Measurements from ENCODE around the gene OOSP3.
A peak's percentile ranks its signal among the peaks of the same experiment; 100 is the strongest.
"Not testable (repeated sequence)": the region's sequence is repeated elsewhere in the genome, so short reads cannot be mapped to it uniquely, and the experiment has no call there.

OOSP3 gene, protein sequence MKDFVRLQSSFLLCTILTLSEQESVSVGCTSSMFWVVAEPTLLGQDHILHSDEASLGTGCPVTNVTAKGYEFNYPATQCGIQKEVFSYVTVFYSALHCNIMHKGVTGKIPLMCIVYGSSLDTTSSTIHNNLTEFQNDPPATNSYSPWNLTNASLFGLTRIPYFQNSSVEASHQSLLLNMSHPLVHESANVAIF

GRCh38 chr11:59878575-59878974 is at the start of gene OOSP3:
TSS of gene OOSP3 (plus strand) at chr11:59878782. CDS start at chr11:59878809, 27 bp downstream.
- DNase-seq (ENCODE audit: low spot score) = no peak

GRCh38 chr11:59829358-59829757 is 49.2 kb upstream of the OOSP3 start:
- no peak for DNase-seq (ENCODE audit: low spot score)

GRCh38 chr11:59833602-59834001 is 45.0 kb upstream of the OOSP3 start:
- DNase-seq (ENCODE audit: low spot score) = no peak

DNA sequence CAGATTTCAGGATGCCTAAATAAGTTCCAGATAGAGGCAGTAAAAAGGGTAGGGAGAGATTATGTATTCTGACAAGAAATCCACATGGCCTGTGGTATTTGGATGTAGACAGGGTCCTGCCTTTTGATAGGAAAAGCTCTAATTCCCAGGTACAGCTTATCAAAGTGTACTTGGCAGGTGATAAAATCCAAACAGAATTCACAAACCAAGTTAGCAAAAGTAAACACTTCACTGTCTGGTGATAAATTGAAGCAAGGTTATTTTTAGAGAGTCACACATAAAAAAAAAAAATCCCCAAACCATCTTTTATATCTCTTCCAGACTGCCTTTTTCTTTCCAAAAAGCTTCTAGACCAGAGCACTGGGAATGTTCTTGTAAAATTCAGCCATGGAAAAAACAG is 39.0 kb upstream of the OOSP3 start:
- DNase-seq (ENCODE audit: low spot score) = no peak

DNA sequence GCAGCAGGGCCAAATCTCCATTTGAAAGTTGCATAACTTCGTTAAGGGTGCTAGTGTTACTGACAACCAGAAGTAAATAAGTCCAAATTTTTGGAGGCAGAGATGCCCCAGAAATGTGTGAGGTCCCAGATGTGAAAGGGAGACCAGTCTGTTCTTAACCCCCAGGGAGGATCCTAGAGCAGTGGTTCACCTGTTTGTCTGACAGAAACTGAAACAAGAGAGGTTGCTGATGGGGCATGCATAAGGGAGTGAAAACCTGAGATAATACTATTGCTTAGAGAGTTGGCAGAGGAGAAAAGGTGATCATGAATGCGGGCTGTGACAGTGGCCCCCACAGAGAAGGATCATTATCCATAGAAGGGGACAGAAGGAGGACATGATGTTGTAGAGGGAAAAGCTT is 37.1 kb upstream of the OOSP3 start:
- no peak for DNase-seq (ENCODE audit: low spot score)

GRCh38 chr11:59842316-59842715 is 36.3 kb upstream of the OOSP3 start:
- DNase-seq (ENCODE audit: low spot score) = no peak

- DNase-seq (ENCODE audit: low spot score) = no peak
Measured at GRCh38 chr11:59845399-59845798, 33.2 kb upstream of the OOSP3 start, which contains the start of gene CBLIF. TSS of gene CBLIF (minus strand) at chr11:59845499. CDS start at chr11:59845453, 46 bp downstream.

- no peak for DNase-seq (ENCODE audit: low spot score)
Measured at GRCh38 chr11:59846556-59846955, 32.0 kb upstream of the OOSP3 start.

DNA sequence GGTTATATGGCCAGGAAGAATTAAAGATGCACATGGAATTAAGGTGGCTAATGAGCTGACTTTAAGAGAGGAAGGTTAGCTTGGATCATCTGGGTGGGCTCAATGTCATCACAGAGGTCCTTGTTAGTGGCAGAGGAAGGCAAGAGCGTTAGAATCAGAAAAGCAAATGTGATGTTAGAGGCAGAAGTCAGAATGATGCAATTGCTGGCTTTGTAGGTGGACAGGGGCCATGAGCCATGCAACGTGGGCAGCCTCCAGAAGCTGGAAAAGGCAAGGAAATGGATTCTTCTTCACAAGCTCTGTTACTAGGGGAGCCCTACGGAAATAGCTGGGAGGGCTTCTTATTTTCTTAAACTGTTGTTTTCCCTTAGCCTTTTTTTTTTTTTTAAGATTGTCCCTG is 31.0 kb upstream of the OOSP3 start:
- no peak for DNase-seq (ENCODE audit: low spot score)

DNA sequence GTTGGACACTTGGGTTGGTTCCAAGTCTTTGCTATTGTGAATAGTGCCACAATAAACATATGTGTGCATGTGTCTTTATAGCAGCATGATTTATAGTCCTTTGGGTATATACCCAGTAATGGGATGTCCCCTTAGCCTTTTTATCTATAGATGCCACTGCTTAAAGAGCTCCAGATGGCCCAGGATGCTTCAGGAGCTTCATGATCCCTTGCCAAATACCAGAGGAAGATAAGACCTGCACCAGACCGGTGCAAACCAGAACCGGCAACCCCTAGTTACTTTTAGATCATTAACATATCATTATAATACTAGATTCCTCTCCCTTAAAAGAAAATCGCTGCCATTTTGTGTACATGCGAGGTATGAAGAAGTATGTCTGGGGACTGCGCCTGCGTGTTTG is 30.1 kb upstream of the OOSP3 start:
- not testable (repeated sequence) for DNase-seq (ENCODE audit: low spot score)

DNA sequence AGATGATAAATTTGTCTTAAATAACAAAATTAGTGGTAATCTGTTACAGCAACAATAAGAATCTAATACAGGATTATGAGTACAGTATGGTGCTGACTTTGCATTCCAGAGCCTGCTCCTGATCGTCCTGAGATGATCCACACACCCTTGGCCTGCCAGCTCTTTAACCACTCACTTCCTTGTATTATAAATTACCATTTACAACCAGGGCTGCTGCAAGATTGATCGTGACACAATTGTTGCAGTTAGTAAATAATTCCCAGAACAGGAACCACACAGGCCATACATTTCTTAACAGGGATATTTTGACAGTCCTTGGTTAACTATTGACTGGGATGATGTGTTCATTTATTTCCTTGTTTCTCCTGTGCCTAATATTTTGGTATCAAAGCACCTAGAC is 29.5 kb upstream of the OOSP3 start:
- no peak for DNase-seq (ENCODE audit: low spot score)

GRCh38 chr11:59849551-59849950 is 29.0 kb upstream of the OOSP3 start:
- not testable (repeated sequence) for DNase-seq (ENCODE audit: low spot score)

- DNase-seq (ENCODE audit: low spot score) = not testable (repeated sequence)
Measured at GRCh38 chr11:59851416-59851815, 27.2 kb upstream of the OOSP3 start.

- DNase-seq (ENCODE audit: low spot score) = no peak
Measured at GRCh38 chr11:59854871-59855270, 23.7 kb upstream of the OOSP3 start.

DNA sequence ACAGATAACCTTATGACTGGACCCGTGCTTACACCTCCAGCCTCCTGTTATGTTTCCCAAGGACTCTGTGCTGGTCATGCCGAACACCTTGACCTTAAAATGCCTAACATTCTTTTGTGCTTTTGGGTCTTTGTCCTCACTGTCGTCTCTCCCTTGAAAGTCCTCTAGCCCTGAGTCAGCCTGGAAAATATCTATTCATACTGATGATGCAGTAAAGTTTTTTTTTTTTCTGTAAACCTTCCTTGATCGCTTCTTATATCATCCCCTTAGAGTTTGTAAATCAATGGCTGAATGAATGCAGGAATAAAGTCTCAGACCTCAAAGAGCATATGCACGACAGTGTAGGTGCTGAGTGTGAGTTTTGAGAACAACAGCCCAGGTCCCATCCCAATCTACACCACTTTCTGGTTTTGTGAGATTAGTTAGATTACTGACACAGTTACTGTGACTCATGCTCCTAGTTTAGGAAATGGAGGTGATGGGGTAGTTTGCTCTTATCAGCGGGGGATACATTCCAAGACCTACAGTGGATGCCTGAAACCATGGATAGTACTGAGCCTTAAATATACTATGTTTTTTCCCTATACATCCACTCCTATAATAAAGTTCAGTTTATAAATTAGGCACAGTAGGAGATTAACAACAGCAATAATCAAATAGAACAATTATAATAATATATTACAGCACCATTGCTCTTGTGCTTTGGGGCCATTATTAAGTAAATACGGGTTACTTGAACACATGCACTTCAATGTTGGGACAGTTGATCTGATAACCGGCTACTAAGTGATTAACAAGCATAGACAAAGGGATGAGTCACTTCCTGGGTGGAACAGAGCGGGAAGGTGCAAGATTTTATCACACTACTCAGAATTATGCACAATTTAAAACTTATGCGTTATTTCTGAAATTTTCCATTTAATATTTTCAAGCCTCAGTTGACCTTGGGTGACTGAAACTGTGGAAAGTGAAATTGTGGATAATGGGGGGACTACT is 20.8 kb upstream of the OOSP3 start:
- DNase-seq (ENCODE audit: low spot score) = peak; percentile 62

DNA sequence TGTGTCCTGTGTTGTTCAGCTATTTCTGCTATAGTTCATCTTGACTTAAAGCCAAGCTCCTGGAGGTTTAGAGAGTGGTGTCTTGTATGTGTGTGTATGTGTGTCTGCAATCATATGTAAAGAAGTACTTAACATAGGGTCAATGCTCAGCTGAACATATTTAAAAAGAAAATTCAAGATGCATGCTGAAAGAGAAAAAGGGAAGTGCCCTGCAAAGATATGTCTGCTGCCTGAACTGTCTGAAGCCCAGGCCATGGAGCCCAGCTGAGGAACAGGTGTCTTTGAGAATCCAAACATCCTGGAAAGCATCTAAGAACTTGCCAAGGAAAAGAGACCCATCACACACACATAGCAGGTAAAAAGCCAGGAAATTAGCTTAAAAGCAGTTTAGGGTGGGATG is 18.9 kb upstream of the OOSP3 start:
- no peak for DNase-seq (ENCODE audit: low spot score)

GRCh38 chr11:59862252-59862651 is 16.3 kb upstream of the OOSP3 start:
- DNase-seq (ENCODE audit: low spot score) = no peak

DNA sequence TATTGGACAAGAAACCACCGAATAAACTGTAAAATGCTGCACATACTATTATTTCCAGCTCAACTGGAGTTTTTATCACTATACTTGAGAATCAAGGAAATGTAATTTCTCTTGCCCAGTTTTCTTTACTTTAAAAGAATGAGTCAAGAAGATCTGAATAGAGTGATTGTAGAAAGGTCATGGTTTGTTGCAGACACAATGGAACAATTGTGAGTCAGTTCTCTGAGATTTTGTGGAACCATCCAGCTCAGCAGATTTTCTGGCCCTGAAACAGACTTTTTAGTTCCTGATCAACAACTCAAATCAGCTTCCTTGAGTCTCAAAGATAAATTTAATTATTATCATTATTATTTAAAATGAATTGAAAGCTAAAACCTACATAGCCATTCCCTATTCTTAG is 13.6 kb upstream of the OOSP3 start:
- no peak for DNase-seq (ENCODE audit: low spot score)

GRCh38 chr11:59866397-59866796 is 12.2 kb upstream of the OOSP3 start, which contains the start of gene TCN1:
TSS of gene TCN1 (minus strand) at chr11:59866487. CDS start at chr11:59866470, 17 bp downstream.
- no peak for DNase-seq (ENCODE audit: low spot score)

- no peak for DNase-seq (ENCODE audit: low spot score)
Measured at GRCh38 chr11:59866836-59867235, 11.7 kb upstream of the OOSP3 start.

GRCh38 chr11:59867946-59868345 is 10.6 kb upstream of the OOSP3 start:
- DNase-seq (ENCODE audit: low spot score) = no peak

DNA sequence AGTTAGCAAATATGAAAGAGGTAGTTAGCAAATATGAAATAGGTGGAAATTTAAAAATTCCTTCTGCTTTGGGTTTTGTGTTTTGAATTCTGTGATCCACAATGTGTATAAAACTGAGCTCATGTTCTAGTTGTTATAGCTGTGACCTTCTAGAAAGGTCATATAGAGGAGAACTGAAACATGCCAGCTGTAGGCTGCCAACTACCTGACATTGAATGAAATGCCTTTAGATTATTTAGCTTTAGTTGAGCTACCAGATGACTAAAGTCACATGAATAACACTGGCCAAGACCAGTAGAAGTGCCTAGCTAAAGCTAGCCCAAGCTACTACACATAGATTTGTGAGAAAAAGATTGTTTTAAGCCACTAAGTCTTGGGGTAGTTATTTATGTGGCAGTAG is 6.5 kb upstream of the OOSP3 start:
- no peak for DNase-seq (ENCODE audit: low spot score)

DNA sequence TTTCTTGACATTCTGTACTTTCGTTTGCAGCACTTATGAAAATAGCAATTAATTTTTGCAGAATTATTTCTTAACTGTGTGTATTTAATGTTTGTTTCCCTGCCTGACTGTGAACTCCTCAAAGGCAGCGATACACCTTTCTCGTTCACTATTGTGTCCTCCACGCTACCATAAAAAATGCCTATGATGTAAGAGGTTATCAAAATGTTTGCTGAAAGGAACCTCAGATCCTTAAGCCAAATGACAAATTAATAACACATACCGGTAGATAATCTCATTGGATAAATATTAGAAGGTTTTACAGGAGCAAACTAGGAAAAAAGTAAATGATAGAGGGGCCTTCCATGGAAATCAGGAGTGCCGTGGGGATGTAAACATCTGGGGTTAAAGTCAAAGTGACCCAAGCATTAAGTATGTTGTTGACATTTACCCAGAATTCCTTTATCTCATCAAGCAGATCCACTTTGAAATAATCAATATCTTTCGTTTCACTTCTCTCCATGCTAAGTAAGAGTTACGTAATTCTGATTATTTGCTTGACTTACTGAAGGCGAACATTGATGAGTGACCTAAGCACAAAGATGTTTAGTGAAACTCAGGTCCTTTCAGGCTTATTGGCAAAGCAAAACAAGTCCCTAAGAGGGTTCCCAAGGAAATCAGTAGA is 2.6 kb upstream of the OOSP3 start:
- no peak for DNase-seq (ENCODE audit: low spot score)

All from CD4-positive, alpha-beta T cell treated with Interleukin-15 for 4 hours (primary cell).